Measurements from ENCODE around the gene EYS. TPM values are rescaled to one million over a fixed set of nuclear protein-coding genes. Genes with fewer than 3 reads are reported as not detected.

EYS gene
- total RNA-seq, 2 donors from 2014 or later, result 0.20 TPM; not detected in 1

DNA sequence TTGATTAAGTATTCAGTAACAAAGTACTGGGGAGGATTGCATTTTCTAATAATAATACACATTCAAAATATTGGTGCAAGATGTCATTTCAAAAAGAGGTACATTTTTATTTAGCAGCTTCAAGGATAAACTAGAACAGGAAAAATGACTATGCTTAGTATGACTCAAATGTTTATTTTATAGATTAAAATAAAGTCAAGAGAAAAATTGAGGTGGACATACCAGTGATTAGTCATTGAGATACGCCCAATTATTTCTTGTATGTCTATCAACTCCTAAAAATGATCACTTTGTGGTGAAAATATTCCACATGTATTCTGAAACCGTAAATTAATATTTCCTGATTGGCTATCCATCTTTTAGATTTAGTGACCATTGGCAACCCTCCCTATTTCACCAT, 1974.7 kb downstream of the EYS start:
- ATAC-seq (no peak), DNase-seq (ENCODE audit: low spot score) (no peak)
- Mint-ChIP-seq H3K4me1 (ENCODE audit: low read depth in 2 of 2) (no peaks in the 10 kb centered on the region), H3K36me3 (no peaks in the 10 kb centered on the region), H3K9me3 (no peaks in the 10 kb centered on the region), H3K27ac (no peak overlapping the region), H3K4me3 (no peak overlapping the region), H3K27me3 (no peaks in the 10 kb centered on the region)

DNA sequence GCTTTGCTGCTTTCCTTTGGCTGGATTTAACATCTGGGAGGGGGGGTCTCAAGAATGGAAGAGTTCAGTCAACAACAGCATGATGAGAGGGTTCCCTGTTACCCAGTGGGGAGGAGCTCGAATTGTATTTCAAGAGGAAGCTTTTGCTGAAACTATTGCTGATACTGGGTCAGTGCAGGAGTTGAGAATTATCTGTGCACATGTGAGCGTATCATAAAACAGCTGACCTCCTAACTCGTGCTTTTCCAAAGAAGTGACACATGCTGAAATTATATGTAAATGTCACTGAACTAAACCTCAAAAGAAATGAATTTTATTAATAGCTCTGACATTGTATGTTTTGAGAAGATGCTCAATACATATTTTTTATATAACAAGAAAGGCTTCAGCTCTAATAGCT, 1975.1 kb downstream of the EYS start:
- Mint-ChIP-seq H3K36me3 (no peaks in the 10 kb centered on the region), H3K9me3 (no peaks in the 10 kb centered on the region), H3K27me3 (no peaks in the 10 kb centered on the region), H3K27ac (no peak overlapping the region), H3K4me3 (no peak overlapping the region), H3K4me1 (ENCODE audit: low read depth in 2 of 2) (no peaks in the 10 kb centered on the region)
- ATAC-seq (no peak), DNase-seq (ENCODE audit: low spot score) (no peak)

DNA sequence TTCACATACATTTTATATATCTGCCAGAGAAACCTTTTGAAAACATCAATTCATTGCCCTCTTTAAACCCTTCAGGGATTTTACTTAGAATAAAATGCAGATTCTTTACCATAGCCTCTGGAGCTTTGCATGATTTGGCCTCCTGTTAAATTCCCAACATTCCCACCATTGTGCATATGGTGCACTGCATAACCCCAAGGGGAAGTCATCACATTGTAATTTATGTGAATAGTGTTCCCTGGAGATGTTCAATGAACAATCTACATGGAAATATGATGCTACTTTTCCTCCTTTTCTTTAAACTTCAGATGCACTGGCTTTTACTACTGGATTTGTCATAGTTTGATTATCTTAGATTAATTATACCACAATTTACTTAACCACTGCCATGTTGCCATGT, 1976.7 kb downstream of the EYS start:
- H3K36me3 Mint-ChIP-seq, result no peaks in the 10 kb centered on the region
- no peak overlapping the region for H3K27ac Mint-ChIP-seq
- DNase-seq (ENCODE audit: low spot score) (no peak), ATAC-seq (no peak)
- no peaks in the 10 kb centered on the region for H3K27me3 Mint-ChIP-seq
- H3K4me3 Mint-ChIP-seq, result no peak overlapping the region
- H3K4me1 Mint-ChIP-seq (ENCODE audit: low read depth in 2 of 2), result no peaks in the 10 kb centered on the region
- no peaks in the 10 kb centered on the region for H3K9me3 Mint-ChIP-seq

DNA sequence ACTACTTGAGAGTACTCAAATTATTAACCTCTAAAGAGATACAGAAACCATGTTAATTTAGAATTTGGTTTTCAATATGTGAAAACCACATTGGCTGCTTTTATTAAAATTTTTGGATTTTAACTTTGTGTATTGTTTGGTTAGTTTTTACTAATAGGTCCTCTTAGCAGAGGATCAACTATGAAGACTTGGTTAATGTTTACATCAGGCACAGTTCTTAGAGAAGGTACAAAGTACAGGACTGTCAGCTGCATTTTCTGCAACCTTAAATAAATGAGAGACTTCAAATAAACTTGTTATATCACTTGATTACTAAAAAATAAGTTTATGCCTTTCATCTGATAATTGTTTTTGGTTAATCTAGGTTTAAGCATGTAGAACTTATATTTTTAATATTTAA, 1982.3 kb downstream of the EYS start:
- H3K36me3 Mint-ChIP-seq, result no peaks in the 10 kb centered on the region
- no peaks in the 10 kb centered on the region for H3K9me3 Mint-ChIP-seq
- H3K4me1 Mint-ChIP-seq (ENCODE audit: low read depth in 2 of 2), result no peaks in the 10 kb centered on the region
- no peaks in the 10 kb centered on the region for H3K27me3 Mint-ChIP-seq
- no peak for DNase-seq (ENCODE audit: low spot score)
- H3K4me3 Mint-ChIP-seq, result no peak overlapping the region
- H3K27ac Mint-ChIP-seq, result no peak overlapping the region
- ATAC-seq, result no peak

DNA sequence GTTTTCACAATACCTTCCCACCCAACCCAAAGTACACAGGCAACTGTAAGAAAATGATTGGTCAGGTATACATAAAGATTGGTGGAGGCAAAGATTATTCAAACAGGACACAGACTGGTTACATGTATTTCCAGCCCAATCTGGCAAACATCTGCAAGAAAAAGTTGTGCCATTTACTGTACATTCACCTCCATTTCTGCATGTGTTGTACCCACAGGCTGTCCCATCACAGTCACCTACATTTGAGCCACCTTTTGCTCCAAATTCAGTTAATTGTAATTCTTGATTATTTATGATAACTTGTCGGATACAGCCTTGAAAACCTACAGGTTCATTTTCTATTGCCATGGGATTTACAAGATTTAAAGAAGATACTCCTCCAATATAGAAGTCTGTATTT, 1985.8 kb downstream of the EYS start:
- Mint-ChIP-seq H3K27me3 (no peaks in the 10 kb centered on the region), H3K9me3 (no peaks in the 10 kb centered on the region), H3K4me1 (ENCODE audit: low read depth in 2 of 2) (no peaks in the 10 kb centered on the region), H3K36me3 (no peaks in the 10 kb centered on the region), H3K27ac (no peak overlapping the region), H3K4me3 (no peak overlapping the region)
- DNase-seq (ENCODE audit: low spot score) (no peak), ATAC-seq (no peak)

DNA sequence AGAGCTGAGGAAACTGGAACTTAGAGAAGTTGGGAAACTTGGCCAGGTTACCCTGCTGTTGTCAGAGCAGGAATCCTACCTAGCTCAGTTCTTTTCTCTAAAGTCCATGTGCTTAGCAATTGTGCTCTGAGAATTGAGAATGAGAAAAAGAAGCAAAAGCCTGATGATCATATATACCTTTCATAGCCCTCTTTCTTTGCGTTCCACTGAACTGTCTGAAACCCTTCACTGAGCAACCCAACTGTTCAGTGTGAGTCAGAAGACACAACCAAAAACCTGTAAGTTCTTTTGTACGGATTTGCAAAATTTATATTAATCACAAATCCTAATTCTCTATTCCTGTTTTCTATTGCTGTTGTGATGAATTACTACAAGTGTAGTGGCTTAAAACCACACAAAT, 1990.9 kb downstream of the EYS start:
- DNase-seq (ENCODE audit: low spot score) (no peak), ATAC-seq (no peak)
- Mint-ChIP-seq H3K4me3 (no peak overlapping the region), H3K27ac (no peak overlapping the region), H3K27me3 (no peaks in the 10 kb centered on the region), H3K36me3 (peaks cover 22% of the 10 kb centered on the region), H3K4me1 (ENCODE audit: low read depth in 2 of 2) (peaks cover 5 to 6% of the 10 kb centered on the region in 2 donors), H3K9me3 (no peaks in the 10 kb centered on the region)

DNA sequence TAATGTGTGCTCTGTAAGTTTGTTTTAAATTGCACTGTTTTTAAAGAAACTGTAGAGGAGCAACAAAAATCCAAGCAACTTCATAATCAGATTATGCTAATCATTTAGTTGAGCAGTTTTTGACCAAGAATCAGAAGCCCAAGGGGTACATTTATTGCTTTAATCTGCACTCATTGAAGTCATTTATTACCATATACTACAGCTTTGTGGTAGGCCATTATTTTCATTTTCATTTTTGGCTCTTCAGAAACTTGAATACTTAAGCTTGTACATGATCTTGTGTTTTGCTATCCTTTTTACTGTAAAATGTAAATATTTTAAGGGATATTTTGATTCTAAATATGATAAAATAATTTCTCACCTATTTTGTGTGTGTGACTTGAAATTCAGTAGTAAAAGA, 1992.9 kb downstream of the EYS start:
- Mint-ChIP-seq H3K27me3 (no peaks in the 10 kb centered on the region), H3K4me3 (no peak overlapping the region), H3K9me3 (no peaks in the 10 kb centered on the region), H3K27ac (no peak overlapping the region), H3K4me1 (ENCODE audit: low read depth in 2 of 2) (peaks cover 5 to 6% of the 10 kb centered on the region in 2 donors), H3K36me3 (peaks cover 34% of the 10 kb centered on the region)
- DNase-seq (ENCODE audit: low spot score) (no peak), ATAC-seq (no peak)

DNA sequence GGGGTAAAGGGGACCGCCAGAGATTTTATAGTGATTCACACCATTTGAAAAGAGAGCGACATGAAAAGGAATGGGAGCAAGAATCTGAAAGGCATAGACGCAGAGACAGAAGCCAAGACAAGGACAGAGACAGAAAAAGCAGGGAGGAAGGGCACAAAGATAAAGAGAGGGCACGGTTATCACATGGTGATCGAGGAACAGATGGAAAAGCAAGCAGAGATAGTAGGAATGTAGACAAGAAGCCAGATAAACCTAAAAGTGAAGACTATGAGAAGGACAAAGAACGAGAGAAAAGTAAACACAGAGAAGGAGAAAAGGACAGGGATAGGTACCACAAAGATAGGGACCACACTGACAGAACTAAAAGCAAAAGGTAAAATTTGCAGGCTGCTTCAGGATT, 1993.7 kb downstream of the EYS start:
- ATAC-seq (no peak), DNase-seq (ENCODE audit: low spot score) (no peak)
- Mint-ChIP-seq H3K9me3 (no peaks in the 10 kb centered on the region), H3K27me3 (no peaks in the 10 kb centered on the region), H3K4me3 (no peak overlapping the region), H3K4me1 (ENCODE audit: low read depth in 2 of 2) (peaks cover 5 to 6% of the 10 kb centered on the region in 2 donors), H3K27ac (no peak overlapping the region), H3K36me3 (peaks cover 34% of the 10 kb centered on the region)

DNA sequence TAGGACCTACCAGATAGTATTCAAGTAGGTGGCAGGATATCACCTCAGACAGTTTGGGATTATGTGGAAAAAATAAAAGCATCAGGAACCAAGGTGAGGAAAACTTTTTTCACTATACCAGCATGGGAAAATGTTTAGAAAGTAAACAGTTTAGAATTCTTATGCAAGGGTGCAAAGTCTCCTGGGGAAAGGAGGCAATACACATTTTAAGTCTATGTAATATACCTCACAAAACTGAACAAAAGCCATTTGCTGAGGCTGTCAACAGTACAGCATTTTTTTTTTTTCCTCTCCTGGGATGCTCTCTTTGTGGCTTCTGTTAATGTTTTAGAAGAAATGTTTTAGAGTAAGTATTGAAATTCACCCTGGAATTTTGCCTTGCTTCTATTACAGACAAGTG, 1997.9 kb downstream of the EYS start:
- Mint-ChIP-seq H3K4me3 (no peak overlapping the region), H3K9me3 (no peaks in the 10 kb centered on the region), H3K4me1 (ENCODE audit: low read depth in 2 of 2) (peaks cover 16% of the 10 kb centered on the region in 2 donors), H3K27me3 (no peaks in the 10 kb centered on the region), H3K36me3 (peaks cover 38% of the 10 kb centered on the region), H3K27ac (no peak overlapping the region)
- DNase-seq (ENCODE audit: low spot score), result no peak
- no peak for ATAC-seq

DNA sequence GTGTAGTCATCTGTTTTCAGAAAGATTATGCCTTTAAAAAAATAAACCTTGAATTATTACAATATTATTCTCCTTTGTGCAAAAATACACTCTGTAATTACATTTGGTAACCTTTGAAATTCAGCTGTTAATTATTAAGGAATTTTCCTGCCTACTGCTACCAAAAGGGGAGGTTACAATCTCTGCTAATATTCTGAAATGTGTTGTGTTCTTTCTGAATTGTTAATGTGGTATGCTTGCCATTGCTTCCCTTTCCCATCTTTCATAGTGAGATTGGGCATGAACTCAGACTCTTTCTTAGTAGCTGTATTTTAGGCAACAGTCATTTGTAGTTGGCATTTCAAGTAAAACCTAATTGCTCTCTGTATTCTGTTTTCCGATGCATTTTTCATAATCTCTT, 1998.4 kb downstream of the EYS start:
- H3K27ac Mint-ChIP-seq, result no peak overlapping the region
- H3K36me3 Mint-ChIP-seq, result peaks cover 38% of the 10 kb centered on the region
- H3K27me3 Mint-ChIP-seq, result no peaks in the 10 kb centered on the region
- peaks cover 16% of the 10 kb centered on the region in 2 donors for H3K4me1 Mint-ChIP-seq (ENCODE audit: low read depth in 2 of 2)
- no peaks in the 10 kb centered on the region for H3K9me3 Mint-ChIP-seq
- DNase-seq (ENCODE audit: low spot score) (no peak), ATAC-seq (no peak)
- H3K4me3 Mint-ChIP-seq, result no peak overlapping the region

DNA sequence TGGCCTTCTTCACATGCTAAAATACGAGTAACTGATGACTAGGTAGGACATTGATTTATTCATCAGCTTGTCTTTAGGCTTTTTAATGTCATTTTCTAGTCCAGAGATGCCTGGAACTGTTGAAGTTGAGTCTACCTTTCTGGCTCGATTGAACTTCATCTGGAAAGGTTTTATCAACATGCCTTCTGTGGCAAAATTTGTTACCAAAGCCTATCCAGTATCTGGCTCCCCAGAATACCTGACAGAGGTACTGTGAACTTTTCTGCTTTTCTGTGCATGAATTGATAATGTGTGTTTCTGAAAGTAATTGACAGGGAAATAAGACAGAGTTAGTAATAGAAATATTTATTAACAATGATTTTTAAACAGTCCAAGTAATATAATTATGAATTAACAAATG, 2000.4 kb downstream of the EYS start:
- Mint-ChIP-seq H3K36me3 (peaks cover 25% of the 10 kb centered on the region), H3K27ac (no peak overlapping the region), H3K4me1 (ENCODE audit: low read depth in 2 of 2) (peaks cover 10 to 11% of the 10 kb centered on the region in 2 donors), H3K27me3 (no peaks in the 10 kb centered on the region), H3K4me3 (no peak overlapping the region), H3K9me3 (no peaks in the 10 kb centered on the region)
- no peak for ATAC-seq
- DNase-seq (ENCODE audit: low spot score), result no peak

DNA sequence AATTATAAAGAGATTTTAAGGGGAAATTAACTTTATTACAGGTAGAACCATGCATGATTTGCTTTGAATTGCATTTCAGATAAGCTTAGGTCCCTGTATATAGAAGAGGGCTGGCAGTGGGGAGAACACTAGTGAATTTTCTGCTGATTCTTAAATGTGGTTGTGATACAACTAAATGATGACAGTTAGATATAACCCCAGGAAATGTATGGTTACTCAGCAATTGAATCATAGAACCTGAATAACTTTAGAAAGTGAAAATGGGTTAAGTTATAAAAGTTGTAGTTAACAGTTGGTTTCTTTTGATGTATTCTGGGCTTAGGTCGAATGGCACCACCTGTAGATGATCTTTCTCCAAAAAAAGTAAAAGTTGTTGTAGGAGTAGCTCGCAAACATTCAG, 2001.3 kb downstream of the EYS start:
- no peak overlapping the region for H3K4me3 Mint-ChIP-seq
- ATAC-seq (peak in 1 of 2 donors; percentile 59), DNase-seq (ENCODE audit: low spot score) (no peak)
- H3K4me1 Mint-ChIP-seq (ENCODE audit: low read depth in 2 of 2), result peaks cover 10 to 11% of the 10 kb centered on the region in 2 donors
- no peaks in the 10 kb centered on the region for H3K9me3 Mint-ChIP-seq
- H3K27me3 Mint-ChIP-seq, result no peaks in the 10 kb centered on the region
- H3K36me3 Mint-ChIP-seq, result peaks cover 21% of the 10 kb centered on the region
- peak overlapping the region; percentile 15 to 77 for H3K27ac Mint-ChIP-seq

DNA sequence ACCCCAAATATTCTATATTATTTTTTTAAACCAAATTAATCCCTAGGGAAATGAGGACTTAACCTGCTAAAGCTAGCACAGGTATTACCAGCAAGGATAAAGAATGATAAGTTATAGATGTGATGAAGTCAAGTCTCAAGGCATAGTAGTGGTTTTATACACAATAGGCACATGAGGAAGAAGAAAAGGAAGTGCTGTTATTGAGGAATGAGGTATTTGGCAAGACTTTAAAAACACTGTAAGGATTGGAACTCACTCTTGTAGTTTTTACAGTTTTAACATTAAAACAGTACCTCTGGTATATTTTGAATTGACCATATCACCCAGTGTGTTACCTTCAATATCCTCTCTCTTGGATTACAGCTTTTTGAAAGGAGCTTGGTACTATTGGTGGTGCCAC, 2016.8 kb downstream of the EYS start:
- H3K36me3 Mint-ChIP-seq, result peaks cover 12% of the 10 kb centered on the region
- no peaks in the 10 kb centered on the region for H3K9me3 Mint-ChIP-seq
- no peaks in the 10 kb centered on the region for H3K27me3 Mint-ChIP-seq
- H3K4me1 Mint-ChIP-seq (ENCODE audit: low read depth in 2 of 2), result peaks cover 18 to 20% of the 10 kb centered on the region in 2 donors
- no peak overlapping the region for H3K4me3 Mint-ChIP-seq
- no peak for DNase-seq (ENCODE audit: low spot score)
- no peak for ATAC-seq
- H3K27ac Mint-ChIP-seq, result no peak overlapping the region

DNA sequence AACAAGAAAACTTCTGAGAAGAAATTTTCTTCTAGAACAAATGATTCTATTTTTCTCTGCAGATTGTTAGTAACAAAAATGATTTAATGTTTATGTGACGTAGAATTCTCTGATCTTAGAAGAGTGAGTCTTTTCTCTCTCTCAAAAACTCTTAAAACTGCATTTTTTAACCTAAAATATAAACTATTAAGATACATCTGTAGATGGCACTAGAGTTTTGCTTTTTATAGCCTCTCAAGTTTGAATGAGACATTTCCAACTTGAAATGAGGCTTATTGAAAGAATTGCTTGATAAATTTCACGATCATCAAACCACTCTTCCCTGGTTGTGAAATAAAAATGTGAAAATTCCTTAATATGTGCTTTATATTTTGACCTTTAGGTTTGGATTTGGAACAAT, 2017.6 kb downstream of the EYS start:
- Mint-ChIP-seq H3K4me1 (ENCODE audit: low read depth in 2 of 2) (peaks cover 22 to 24% of the 10 kb centered on the region in 2 donors), H3K27me3 (no peaks in the 10 kb centered on the region), H3K36me3 (peaks cover 12% of the 10 kb centered on the region), H3K4me3 (no peak overlapping the region), H3K9me3 (no peaks in the 10 kb centered on the region), H3K27ac (no peak overlapping the region)
- DNase-seq (ENCODE audit: low spot score) (no peak), ATAC-seq (no peak)
